KBM-7 (cell line): ENCODE measurements around the gene C1orf21.
"Not testable (repeated sequence)": the region's sequence is repeated elsewhere in the genome, so short reads cannot be mapped to it uniquely, and the experiment has no call there.

Experiments
- DNase-seq: peaks from one replicate; pipeline ENCODE4 v3.0.0-alpha.2; 2015
- in situ Hi-C: fragments of 300-500 bp; cut with MboI; formaldehyde crosslinking; loops from 2 replicates; pipeline ENCODE4 v1.14.3; 2020; ENCODE audit warnings: low sequenced_read_pairs, low pct_unique_long_range_greater_than_20kb, mixed read lengths

C1orf21 gene

GRCh38 chr1:184386312-184387068 lies at the start of gene C1orf21:
C1orf21 (plus strand) TSS chr1:184387029; CDS start chr1:184477510, 90,481 bp downstream.
- peak; percentile 89 for DNase-seq
- in situ Hi-C loops: no loop called here

GRCh38 chr1:184337865-184338264 lies 49.0 kb upstream of the C1orf21 start:
- DNase-seq: not testable (repeated sequence)

DNA sequence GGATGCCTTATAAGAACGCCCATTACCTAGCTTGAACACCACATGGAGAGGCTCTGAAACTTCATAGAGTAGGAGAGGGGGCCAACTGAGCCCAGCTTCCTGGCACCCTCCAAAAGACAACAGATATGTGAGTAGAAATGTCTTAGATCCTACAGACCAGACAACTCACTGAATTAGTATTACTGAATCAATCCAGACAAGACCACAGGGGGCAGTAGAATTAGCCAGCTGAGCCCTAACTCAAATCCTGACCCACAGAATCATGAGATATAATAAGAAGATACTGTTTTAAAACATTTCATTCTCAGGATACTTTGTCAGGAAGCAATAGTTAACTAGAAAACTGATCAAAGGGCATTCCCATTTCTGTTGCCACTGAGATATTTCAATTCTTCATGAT lies 45.8 kb upstream of the C1orf21 start:
- no peak for DNase-seq
- in situ Hi-C loops: no loop called here

More at GRCh38 chr1:184337865-184338264, 49.0 kb upstream of the C1orf21 start:
- in situ Hi-C loops: not testable (repeated sequence)

DNA sequence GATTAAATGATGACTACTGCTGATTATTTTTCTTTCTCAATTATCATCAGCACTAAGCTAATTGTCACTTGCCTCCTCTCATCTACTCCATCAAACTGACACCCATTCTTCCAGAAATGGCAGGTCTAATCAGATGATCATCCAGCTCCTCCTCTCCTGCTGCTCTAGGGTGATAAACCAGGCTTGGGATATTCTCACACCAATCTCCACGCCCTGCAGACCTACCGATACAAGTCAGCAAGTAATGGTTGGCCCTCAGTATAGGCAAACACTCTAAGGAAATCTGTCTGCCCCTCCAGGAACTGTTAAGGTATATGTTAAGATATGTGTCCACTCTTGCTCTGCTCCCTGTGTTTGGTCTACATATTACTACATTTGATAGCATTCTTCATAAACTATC lies 36.3 kb upstream of the C1orf21 start:
- no peak for DNase-seq
- in situ Hi-C loops: no loop called here

GRCh38 chr1:184351416-184351975 lies 35.3 kb upstream of the C1orf21 start:
- DNase-seq: no peak
- in situ Hi-C loops: no loop called here

DNA sequence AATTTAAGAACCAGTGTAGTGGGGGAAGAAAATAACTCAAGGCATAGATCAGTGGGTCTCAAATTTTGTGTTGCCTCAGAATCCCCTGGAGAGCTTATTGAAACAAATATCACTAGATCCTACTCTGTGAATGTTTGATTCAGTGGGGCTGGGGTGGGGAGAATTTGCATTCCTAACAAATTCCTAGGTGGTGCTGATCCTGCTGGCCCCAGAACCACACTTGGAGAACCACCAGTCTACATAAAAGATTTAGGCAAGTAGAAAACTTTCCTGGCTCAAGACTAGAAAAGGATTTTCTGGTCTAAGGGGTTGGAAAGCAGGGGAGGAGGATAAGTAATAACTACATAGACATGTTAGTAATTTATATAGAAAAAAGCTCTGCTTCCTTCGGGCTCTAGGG lies 34.1 kb upstream of the C1orf21 start:
- in situ Hi-C loops: no loop called here
- no peak for DNase-seq

GRCh38 chr1:184354719-184355118 lies 32.1 kb upstream of the C1orf21 start:
- no peak for DNase-seq
- in situ Hi-C loops: no loop called here

- no peak for DNase-seq
- in situ Hi-C loops: no loop called here
Measured at GRCh38 chr1:184356891-184357290, 29.9 kb upstream of the C1orf21 start.

DNA sequence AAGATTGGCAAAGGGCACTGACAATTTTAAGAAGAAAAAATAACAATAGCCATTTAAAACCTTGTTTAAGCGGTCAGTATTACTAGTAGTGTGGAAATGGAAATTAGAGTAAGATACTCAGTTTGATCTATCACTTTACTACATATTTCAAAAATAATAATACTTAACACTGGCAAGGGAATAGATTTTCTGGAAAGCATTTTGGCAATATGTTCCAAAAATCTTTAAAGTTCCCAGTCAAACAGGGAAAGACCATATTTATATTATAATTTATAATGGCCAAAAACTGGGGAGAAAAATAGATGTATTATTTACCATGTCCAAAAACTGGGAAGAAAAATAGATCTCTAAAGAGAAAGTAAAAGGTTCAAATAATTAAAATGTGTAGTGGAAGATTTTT lies 28.6 kb upstream of the C1orf21 start:
- in situ Hi-C loops: no loop called here
- DNase-seq: no peak

DNA sequence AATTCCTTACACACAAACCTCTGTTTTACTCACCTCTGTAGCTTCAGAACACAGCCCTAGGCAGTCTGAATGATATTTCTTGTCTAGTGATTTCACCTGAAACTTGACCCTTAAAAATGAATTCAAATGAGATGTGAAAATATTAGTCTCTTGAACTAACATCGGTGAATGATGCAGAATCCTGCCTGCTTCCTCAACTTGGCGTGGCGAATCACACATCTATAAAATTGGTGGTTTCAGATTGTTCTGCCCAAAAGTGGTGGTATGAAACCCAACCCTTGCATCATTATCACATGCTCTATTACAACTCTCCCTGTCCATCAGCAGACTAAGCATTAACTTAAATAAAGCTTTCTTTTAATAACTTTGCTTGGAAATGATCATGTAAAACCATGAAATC lies 26.9 kb upstream of the C1orf21 start:
- no peak for DNase-seq
- in situ Hi-C loops: no loop called here

DNA sequence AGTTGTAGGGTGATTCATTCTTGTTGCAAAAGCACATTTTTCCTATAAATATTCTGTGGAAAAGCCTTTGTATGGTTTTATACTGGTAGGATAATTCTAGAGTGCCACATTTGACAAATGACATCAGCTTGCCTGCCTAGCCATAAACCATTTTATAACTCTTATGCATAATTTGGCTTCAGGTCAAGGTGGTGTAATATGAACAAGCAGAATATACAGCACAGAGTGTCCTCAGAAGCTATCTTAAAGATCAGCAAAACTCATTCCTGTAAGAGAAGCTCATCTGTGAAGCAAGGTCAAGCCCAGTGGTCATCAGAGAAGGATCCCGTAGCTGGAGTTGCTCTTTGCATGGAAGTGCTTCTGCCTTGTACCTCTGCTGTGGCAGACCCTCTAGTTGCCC lies 24.0 kb upstream of the C1orf21 start:
- in situ Hi-C loops: no loop called here
- DNase-seq: no peak

DNA sequence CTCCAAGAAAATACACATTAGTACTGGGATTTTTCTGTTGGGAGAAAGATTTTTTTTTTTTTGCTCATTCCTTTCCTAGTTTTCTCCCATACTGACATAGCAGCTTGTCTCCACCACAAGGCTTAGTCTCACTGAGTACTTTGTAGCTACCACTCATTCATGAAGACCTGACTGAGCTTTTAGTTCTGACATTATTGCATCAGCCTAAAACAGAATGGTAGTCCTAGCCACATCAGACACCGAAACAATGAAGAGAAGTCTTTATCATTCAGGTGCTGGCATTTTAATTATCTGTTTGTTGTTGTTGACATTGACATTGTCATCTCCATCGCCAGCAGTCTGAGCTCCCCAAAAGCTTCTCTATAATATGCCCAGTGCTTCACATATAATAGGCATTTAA lies 21.1 kb upstream of the C1orf21 start:
- no peak for DNase-seq
- in situ Hi-C loops: no loop called here

- DNase-seq: no peak
- in situ Hi-C loops: no loop called here
Measured at GRCh38 chr1:184366997-184367396, 19.8 kb upstream of the C1orf21 start.

GRCh38 chr1:184367427-184368038 lies 19.3 kb upstream of the C1orf21 start:
- in situ Hi-C loops: no loop called here
- DNase-seq: no peak

DNA sequence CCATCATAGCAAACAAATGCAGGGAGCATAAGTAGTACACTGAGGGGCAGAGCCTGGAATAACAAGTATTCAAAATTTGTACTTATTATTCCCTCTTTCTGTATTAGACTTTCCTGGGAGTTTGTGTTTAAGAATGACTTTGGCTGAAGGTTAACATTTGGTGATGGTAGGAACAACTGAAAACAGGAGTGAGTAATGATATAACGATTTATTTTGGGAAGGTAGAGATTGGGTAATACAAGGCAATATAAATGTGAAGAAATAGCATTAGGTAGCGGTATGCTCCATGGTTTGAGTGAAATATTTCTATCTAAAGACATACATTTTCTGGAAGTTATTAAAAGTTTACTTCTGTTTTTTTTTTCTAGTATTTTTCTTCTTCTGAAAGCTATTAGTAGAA lies 18.5 kb upstream of the C1orf21 start:
- in situ Hi-C loops: no loop called here
- no peak for DNase-seq

DNA sequence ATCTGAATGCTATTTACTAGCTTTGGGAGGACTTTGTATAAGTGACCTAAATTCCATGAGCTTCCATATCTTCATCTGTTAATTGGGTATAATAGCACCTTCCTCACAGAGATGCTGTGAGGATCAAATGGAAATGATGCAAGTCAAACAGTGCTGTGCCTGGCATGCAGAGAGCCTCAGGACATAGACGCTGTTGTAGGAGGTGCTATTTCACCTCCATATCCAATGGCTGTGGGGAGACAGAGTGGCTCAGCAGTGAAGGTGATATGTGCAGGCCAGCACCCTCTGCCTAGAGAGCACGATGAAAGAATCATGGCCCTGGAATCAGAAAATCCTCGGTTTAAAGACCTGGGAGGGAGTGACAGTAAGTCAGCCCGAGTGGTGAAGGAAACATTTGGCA lies 16.0 kb upstream of the C1orf21 start:
- no peak for DNase-seq
- in situ Hi-C loops: no loop called here

DNA sequence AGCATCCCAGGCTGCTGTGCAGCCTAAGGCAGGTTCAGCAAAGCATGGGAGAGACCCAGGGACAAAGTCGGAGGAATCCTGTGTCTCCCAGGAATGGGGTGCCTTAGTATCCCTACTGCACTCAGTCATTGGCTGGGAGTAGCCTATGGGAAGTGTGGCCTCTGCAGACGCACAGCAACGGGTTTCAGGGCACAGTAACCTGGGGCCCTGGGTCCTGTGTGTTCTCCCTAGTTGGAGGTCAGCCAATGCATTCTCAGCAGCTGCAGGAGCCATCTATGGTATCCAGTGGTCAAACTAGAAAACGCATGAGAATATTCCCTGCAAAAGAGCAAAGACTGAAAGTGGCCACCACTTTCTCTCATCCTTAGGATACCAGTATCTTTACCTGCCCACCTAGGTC lies 13.7 kb upstream of the C1orf21 start:
- in situ Hi-C loops: no loop called here
- DNase-seq: no peak

DNA sequence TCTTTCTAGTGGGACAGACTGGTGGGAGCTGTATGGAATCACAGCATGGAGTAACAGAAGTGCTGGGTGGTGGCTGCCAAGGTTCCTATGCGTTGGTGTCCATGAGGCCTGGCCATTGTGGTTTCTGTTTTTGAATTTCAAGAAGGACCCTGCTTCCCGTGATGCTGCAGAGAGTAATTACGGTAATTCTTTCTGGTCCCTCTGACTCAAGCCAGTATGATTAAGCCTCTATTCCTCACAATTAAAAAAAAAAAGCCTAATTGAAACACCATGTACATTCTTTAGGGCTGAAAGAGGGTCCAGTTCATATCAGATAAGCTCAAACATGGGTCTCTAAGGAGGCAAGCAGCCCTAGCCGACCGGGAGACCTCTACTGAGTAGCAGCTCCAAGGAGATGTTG lies 10.5 kb upstream of the C1orf21 start:
- in situ Hi-C loops: no loop called here
- no peak for DNase-seq

GRCh38 chr1:184379111-184379752 lies 7.6 kb upstream of the C1orf21 start:
- in situ Hi-C loops: no loop called here
- peak; percentile 43 for DNase-seq

DNA sequence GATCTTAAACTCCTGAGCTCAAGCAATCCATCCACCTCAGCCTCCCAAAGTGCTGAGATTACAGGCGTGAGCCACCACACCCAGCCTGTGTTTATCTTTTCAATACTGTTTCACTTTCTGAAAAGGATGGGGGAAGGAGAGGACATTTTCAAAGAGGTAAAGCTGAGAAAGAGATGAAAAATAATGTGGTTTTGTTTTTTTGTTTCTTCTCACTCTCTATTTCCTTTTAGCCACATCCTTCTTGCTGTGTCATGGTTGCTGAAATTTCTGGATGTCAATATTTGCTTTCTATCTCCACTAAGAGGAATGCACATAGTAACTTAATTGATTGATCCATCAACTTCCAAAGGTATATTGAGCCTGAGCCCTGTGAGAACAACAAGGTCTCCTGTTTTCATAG lies 6.4 kb upstream of the C1orf21 start:
- no peak for DNase-seq
- in situ Hi-C loops: no loop called here
